ENCODE data around the gene PRDM16.

- TF ChIP-seq CTCF (IDR thresholded peaks at IDR 0.05) (no peak), POLR2A (IDR thresholded peaks at IDR 0.05) (no peak)
Measured at GRCh38 chr1:3444736-3445135, 375.7 kb downstream of the PRDM16 start.

Measured in thyroid gland (tissue), 4 donors.